Gastrocnemius medialis (tissue), 4 donors: ENCODE measurements around the gene PDCD5. TPM values are rescaled to one million over a fixed set of nuclear protein-coding genes. Genes with fewer than 3 reads are reported as not detected.

ENCODE experiments used
- ATAC-seq, 2 donors: fragments of 150-250 bp; one replicate each; pipeline ENCODE4 v1.9.1; 2016
- DNase-seq, 2 donors: peaks; one replicate each; pipeline ENCODE4 v3.0.0-alpha.2; 2019
- H3K27ac ChIP-seq, 4 donors: fragments of 200-600 bp; sonication (generic); 1 replicate in 1 of 4; 2 replicates in 3 of 4; pipeline ENCODE4 v1.5.1; 2016 to 2018; ENCODE audit warnings: mild to moderate bottlenecking in 2 of 4, moderate library complexity in 1 of 4
- H3K27me3 ChIP-seq, 3 donors: fragments of 200-600 bp; sonication (generic) in 2 of 3; 1 replicate in 1 of 3; 2 replicates in 2 of 3; pipeline versions ENCODE4 v1.5.1 to v1.6.0; 2016 to 2019; ENCODE audit warnings: mild to moderate bottlenecking in 1 of 3, moderate library complexity in 1 of 3
- H3K36me3 ChIP-seq, 2 donors: fragments of 200-600 bp; sonication (generic) in 1 of 2; one replicate each; pipeline ENCODE4 v1.5.1; 2017 to 2018
- H3K4me1 ChIP-seq, 2 donors: fragments of 200-600 bp; sonication (generic) in 1 of 2; one replicate each; pipeline ENCODE4 v1.5.1; 2016 to 2017; ENCODE audit warnings: mild to moderate bottlenecking in 2 of 2
- H3K4me3 ChIP-seq, 4 donors: fragments of 200-600 bp; sonication (generic) in 3 of 4; 1 replicate in 1 of 4; 2 replicates in 3 of 4; pipeline ENCODE4 v1.5.1; 2016 to 2019; ENCODE audit warnings: mild to moderate bottlenecking in 2 of 4
- H3K9me3 ChIP-seq, 3 donors: fragments of 200-600 bp; sonication (generic) in 2 of 3; 1 replicate in 1 of 3; 2 replicates in 2 of 3; pipeline ENCODE4 v1.5.1; 2016 to 2019
- POLR2A ChIP-seq, 2 donors: fragments of 450-650 bp; IDR thresholded peaks; one replicate each; pipeline ENCODE4 v1.6.1; 2017; ENCODE audit warnings: antibody characterized with exemption in 2 of 2, mild to moderate bottlenecking in 2 of 2, moderate library complexity in 2 of 2
- in situ Hi-C, 4 donors: fragments of 200-750 bp; cut with MboI; loops; one replicate each; pipeline versions ENCODE4 v1.15.0 to v1.8.0; 2017; ENCODE audit warnings: low sequenced_read_pairs in 4 of 4
- intact Hi-C: fragments of 100-400 bp; cut with DNase I; formaldehyde crosslinking; loops from one replicate; pipeline ENCODE4 v1.15.1; 2023; ENCODE audit warnings: low total_unique reads
- total RNA-seq, 4 donors: library from RNA; depleted of rRNA; stranded (reverse); fragments of >200 nt; gene quantifications; one replicate each; pipeline versions ENCODE4 v1.1.0 to v1.2.3, GENCODE V29; 2016
- TF ChIP-seq, protein P1 (sequence below), 5 experiments: fragments of 450-650 bp in 3 of 5; fragments of 200-600 bp in 2 of 5; sonication (generic) in 2 of 5; IDR thresholded peaks in 4 of 5; conservative IDR thresholded peaks in 1 of 5; 1 replicate in 4 of 5; 2 replicates in 1 of 5; pipeline ENCODE4 v1.5.1; 2016 to 2019; ENCODE audit warnings: antibody characterized with exemption in 5 of 5, mild to moderate bottlenecking in 3 of 5, moderate library complexity in 3 of 5

PDCD5 gene
- total RNA-seq, 4 donors from 2014 or later = 121 to 201 (median 170) TPM

DNA sequence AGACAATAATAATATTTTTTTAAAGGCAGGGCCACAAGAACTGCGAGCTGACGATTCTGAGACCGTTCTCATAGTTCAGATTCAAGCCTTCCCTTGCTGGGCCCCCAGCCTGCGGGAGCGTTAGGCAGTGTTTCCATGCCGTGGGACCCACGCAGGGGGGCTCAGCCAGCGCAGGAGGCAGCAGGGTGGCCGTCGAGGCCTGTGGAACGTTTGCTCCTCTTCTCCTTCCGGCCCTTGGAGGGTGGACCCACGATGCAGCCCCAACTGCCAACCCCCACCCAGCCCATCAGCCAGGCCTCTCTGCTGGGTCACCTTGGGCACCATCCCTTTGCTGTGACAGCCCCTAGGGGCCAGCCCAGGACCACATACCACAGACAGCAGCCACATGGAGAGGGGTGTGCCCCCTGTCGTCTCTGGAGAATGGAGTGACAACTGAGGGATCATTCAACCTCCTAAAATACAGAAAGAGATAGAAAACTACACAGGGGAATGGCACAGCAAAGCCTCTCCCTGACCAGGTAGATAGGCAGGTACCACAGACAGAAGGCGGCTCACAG is 46.8 kb downstream of the PDCD5 start:
- TF ChIP-seq POLR2A (IDR thresholded peaks at IDR 0.05) = no peak
- TF ChIP-seq, protein P1, sequence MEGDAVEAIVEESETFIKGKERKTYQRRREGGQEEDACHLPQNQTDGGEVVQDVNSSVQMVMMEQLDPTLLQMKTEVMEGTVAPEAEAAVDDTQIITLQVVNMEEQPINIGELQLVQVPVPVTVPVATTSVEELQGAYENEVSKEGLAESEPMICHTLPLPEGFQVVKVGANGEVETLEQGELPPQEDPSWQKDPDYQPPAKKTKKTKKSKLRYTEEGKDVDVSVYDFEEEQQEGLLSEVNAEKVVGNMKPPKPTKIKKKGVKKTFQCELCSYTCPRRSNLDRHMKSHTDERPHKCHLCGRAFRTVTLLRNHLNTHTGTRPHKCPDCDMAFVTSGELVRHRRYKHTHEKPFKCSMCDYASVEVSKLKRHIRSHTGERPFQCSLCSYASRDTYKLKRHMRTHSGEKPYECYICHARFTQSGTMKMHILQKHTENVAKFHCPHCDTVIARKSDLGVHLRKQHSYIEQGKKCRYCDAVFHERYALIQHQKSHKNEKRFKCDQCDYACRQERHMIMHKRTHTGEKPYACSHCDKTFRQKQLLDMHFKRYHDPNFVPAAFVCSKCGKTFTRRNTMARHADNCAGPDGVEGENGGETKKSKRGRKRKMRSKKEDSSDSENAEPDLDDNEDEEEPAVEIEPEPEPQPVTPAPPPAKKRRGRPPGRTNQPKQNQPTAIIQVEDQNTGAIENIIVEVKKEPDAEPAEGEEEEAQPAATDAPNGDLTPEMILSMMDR (IDR thresholded peaks at IDR 0.05 in 4 of 5, conservative IDR thresholded peaks at IDR 0.05 in 1 of 5) = no peak
- Histone ChIP-seq H3K9me3 (no peaks in the 10 kb centered on the region), H3K36me3 (peaks cover 0 to 85% of the 10 kb centered on the region in 2 donors), H3K4me3 (no peak overlapping the region), H3K4me1 (no peaks in the 10 kb centered on the region), H3K27me3 (no peaks in the 10 kb centered on the region), H3K27ac (no peak overlapping the region)
- in situ Hi-C loops = no loop called here
- ATAC-seq (no peak), DNase-seq (no peak)
- intact Hi-C loops = no loop called here

DNA sequence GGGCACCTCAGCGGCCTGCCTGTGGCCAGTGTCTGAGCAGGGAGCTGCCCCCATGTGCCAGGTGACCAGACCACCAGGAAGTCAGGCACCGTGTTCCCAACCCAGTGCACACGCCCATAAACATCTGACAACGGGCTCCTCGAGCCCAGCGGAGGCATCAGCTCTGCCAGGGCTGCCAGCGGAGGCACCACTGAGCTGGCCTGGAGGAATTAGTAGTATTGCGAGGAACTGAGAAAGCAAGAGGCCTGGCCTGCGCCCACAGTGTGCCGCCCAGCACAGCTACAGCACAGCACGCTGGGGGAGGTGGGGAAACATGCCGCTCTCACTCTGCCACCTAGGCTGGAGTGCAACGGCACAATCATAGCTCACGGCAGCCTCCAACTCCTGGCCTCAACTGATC is 49.3 kb downstream of the PDCD5 start:
- in situ Hi-C loops (no loop called here), intact Hi-C loops (no loop called here)
- DNase-seq (no peak), ATAC-seq (no peak)
- no peak for TF ChIP-seq POLR2A (IDR thresholded peaks at IDR 0.05)
- TF ChIP-seq, protein P1 (IDR thresholded peaks at IDR 0.05 in 4 of 5, conservative IDR thresholded peaks at IDR 0.05 in 1 of 5) = no peak
- Histone ChIP-seq H3K4me1 (no peaks in the 10 kb centered on the region), H3K27me3 (no peaks in the 10 kb centered on the region), H3K36me3 (peaks cover 0 to 77% of the 10 kb centered on the region in 2 donors), H3K27ac (no peak overlapping the region), H3K4me3 (no peak overlapping the region), H3K9me3 (no peaks in the 10 kb centered on the region)

DNA sequence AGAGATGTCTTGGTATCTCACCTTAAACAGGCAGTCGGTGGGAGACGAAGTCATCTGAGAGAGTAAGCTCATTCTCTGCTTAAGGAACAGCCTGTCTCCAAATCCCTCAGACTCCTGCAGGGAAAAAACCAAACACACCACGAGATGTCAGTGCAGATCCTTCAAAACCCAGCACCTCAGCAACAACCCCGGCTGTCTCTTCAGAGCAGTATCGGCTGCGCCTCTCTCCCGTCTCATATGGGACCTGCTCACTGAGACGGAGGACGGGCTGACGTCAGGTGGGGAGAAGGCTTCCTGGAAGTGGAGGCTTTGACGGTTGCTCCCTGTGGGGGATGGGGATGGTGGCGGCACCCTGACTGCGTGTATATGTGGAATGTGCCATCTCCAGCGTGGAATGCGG is 50.4 kb downstream of the PDCD5 start:
- ATAC-seq = no peak
- no peaks in the 10 kb centered on the region for H3K9me3 ChIP-seq
- H3K4me1 ChIP-seq = no peaks in the 10 kb centered on the region
- no peak for TF ChIP-seq POLR2A (IDR thresholded peaks at IDR 0.05)
- TF ChIP-seq, protein P1 (IDR thresholded peaks at IDR 0.05 in 4 of 5, conservative IDR thresholded peaks at IDR 0.05 in 1 of 5) = no peak
- H3K4me3 ChIP-seq = no peak overlapping the region
- no peak overlapping the region for H3K27ac ChIP-seq
- no peaks in the 10 kb centered on the region for H3K27me3 ChIP-seq
- in situ Hi-C loops (no loop called here), intact Hi-C loops (no loop called here)
- DNase-seq = no peak
- peaks cover 0 to 79% of the 10 kb centered on the region in 2 donors for H3K36me3 ChIP-seq

Other genes with a start within 250 kb of the PDCD5 start
- 10 to 100 TPM; 11.9 to 21.8 (median 17.8) TPM for gene ZNF507, start 235.6 kb upstream of the PDCD5 start, total RNA-seq
- 1 to 10 TPM; 2.3 to 9.9 (median 7.5) TPM for gene DPY19L3, start 175.4 kb upstream of the PDCD5 start, total RNA-seq
- gene ANKRD27, start 94.0 kb downstream of the PDCD5 start, total RNA-seq = 10 to 100 TPM; 36.4 to 78.3 (median 53.5) TPM
- 10 to 100 TPM in 1 of 4 donors, 1 to 10 TPM in 3; 3.9 to 10.6 (median 6.0) TPM for gene RGS9BP, start 94.7 kb downstream of the PDCD5 start, total RNA-seq
- 10 to 100 TPM; 28.8 to 34.8 (median 29.2) TPM for gene NUDT19, start 110.6 kb downstream of the PDCD5 start, total RNA-seq
- 1 to 10 TPM in 1 of 4 donors, under 1 TPM in 3; 0.10 to 1.0 (median 0.37) TPM for gene TDRD12, start 138.6 kb downstream of the PDCD5 start, total RNA-seq